Upper lobe of right lung (tissue), 1 donor: ENCODE measurements around the gene TANGO6. TPM values are rescaled to one million over a fixed set of nuclear protein-coding genes. Genes with fewer than 3 reads are reported as not detected.
"Not testable (repeated sequence)": the region's sequence is repeated elsewhere in the genome, so short reads cannot be mapped to it uniquely, and the experiment has no call there.

Experiments
- ATAC-seq: fragments of 200-7000 bp; cut with Tn5 transposase; one replicate; pipeline ENCODE4 v1.9.1; 2020; ENCODE audit warnings: mild to moderate bottlenecking, moderate library complexity
- DNase-seq: peaks from one replicate; pipeline ENCODE4 v3.0.0-alpha.2; 2020
- H3K27ac ChIP-seq: fragments of 200-600 bp; one replicate; pipeline ENCODE4 v1.8.0; 2022
- H3K27me3 ChIP-seq: fragments of 200-600 bp; one replicate; pipeline ENCODE4 v1.8.0; 2022; ENCODE audit warnings: mild to moderate bottlenecking
- H3K36me3 ChIP-seq: fragments of 200-600 bp; one replicate; pipeline ENCODE4 v1.8.0; 2022
- H3K4me1 ChIP-seq: fragments of 200-600 bp; one replicate; pipeline ENCODE4 v1.8.0; 2022
- H3K4me3 ChIP-seq: fragments of 200-600 bp; one replicate; pipeline ENCODE4 v1.8.0; 2022; ENCODE audit warnings: mild to moderate bottlenecking
- H3K9me3 ChIP-seq: fragments of 200-600 bp; one replicate; pipeline ENCODE4 v1.8.0; 2022
- intact Hi-C: fragments of 100-400 bp; cut with DNase I; formaldehyde crosslinking; loops from one replicate; pipeline ENCODE4 v1.11.0; 2022
- total RNA-seq: library from RNA; stranded (reverse); fragmentation: NEBNext Ultra II Directional; extraction: Animal tissue kit (Norgen Biotek cat#: 25700); gene quantifications from one replicate; pipeline ENCODE4 v1.2.1, GENCODE V29; 2021
- TF ChIP-seq, protein P1 (sequence below): fragments of 200-600 bp; IDR thresholded peaks from one replicate; pipeline ENCODE4 v1.8.0; 2022; ENCODE audit warnings: antibody characterized with exemption
- donor health status: DM: no; HTN: yes; CAD: no; lungs with severe emphysema.

The TANGO6 gene
- total RNA-seq, 1 donor from 2014 or later, result 19.1 TPM

DNA sequence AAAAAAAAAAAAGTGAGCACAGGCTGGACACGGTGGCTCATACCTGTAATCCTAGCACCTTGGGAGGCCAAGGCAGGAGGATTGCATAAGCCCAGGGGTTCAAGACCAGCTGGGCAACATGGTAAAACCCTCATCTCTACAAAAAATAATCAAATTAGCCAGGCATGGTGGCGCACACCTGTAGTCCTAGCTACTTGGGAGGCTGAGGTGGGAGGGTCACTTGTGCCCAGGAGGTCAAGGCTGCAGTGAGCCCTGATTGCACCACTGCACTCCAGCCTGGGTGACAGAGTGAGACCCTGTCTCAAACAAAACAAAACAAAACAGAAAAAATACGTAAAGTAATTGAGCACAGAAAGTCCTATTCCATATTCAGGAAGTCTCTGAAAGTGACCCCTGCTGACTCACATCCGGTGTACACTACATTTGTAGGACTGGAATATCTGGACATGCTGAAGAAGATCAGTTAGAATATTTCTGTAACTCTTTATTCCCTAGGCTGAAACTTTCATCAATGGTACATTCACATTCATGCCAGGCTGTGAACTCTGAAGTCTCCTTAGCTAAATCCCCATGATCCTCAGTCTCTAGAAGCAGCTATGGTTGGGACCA is 196.1 kb downstream of the TANGO6 start:
- Histone ChIP-seq H3K4me3 (no peak overlapping the region), H3K9me3 (no peaks in the 10 kb centered on the region), H3K27ac (no peak overlapping the region), H3K27me3 (no peaks in the 10 kb centered on the region), H3K36me3 (peaks cover 4% of the 10 kb centered on the region), H3K4me1 (no peaks in the 10 kb centered on the region)
- DNase-seq, result no peak
- ATAC-seq, result no peak
- intact Hi-C loops, result no loop called here
- TF ChIP-seq, protein P1, sequence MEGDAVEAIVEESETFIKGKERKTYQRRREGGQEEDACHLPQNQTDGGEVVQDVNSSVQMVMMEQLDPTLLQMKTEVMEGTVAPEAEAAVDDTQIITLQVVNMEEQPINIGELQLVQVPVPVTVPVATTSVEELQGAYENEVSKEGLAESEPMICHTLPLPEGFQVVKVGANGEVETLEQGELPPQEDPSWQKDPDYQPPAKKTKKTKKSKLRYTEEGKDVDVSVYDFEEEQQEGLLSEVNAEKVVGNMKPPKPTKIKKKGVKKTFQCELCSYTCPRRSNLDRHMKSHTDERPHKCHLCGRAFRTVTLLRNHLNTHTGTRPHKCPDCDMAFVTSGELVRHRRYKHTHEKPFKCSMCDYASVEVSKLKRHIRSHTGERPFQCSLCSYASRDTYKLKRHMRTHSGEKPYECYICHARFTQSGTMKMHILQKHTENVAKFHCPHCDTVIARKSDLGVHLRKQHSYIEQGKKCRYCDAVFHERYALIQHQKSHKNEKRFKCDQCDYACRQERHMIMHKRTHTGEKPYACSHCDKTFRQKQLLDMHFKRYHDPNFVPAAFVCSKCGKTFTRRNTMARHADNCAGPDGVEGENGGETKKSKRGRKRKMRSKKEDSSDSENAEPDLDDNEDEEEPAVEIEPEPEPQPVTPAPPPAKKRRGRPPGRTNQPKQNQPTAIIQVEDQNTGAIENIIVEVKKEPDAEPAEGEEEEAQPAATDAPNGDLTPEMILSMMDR, result no peak

DNA sequence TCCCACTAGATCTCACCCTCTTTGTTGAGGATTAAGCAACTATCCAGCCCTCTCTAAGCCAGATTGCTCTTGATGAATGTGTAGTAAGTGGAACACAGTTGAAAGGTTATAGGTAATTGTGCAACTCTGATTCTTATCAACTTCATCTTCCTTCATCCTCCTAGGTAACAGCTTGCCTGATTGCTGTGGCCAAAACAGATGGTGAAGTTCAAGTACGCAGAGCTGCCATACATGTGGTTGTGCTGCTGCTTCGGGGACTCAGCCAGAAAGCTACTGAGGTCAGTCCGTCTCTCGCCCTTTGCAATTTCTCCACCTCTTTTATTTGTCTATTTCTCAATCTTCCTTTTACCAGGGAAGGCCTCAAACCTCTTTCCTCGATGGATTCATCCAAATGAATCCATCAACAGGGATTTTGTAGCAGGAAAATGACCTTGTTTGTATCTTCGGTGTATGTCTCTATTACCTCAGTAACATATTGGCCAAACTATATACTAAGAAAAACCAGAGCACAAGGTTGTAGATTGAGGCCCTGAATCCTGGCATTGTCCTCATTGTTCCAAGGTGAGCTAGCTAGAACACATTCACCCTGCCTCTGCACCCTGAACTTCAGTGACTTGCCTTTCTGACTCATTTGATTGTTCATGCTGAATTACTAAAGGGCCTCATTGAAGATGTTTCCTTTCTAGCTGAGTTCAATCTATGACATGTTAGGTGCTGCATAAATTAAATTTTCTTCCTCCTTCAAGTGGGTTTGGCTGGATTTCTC is 197.0 kb downstream of the TANGO6 start:
- intact Hi-C loops, result no loop called here
- ATAC-seq, result peak; percentile 54
- Histone ChIP-seq H3K27ac (no peak overlapping the region), H3K36me3 (peaks cover 4% of the 10 kb centered on the region), H3K27me3 (no peaks in the 10 kb centered on the region), H3K9me3 (no peaks in the 10 kb centered on the region), H3K4me3 (no peak overlapping the region), H3K4me1 (no peaks in the 10 kb centered on the region)
- no peak for DNase-seq
- TF ChIP-seq, protein P1, result no peak

DNA sequence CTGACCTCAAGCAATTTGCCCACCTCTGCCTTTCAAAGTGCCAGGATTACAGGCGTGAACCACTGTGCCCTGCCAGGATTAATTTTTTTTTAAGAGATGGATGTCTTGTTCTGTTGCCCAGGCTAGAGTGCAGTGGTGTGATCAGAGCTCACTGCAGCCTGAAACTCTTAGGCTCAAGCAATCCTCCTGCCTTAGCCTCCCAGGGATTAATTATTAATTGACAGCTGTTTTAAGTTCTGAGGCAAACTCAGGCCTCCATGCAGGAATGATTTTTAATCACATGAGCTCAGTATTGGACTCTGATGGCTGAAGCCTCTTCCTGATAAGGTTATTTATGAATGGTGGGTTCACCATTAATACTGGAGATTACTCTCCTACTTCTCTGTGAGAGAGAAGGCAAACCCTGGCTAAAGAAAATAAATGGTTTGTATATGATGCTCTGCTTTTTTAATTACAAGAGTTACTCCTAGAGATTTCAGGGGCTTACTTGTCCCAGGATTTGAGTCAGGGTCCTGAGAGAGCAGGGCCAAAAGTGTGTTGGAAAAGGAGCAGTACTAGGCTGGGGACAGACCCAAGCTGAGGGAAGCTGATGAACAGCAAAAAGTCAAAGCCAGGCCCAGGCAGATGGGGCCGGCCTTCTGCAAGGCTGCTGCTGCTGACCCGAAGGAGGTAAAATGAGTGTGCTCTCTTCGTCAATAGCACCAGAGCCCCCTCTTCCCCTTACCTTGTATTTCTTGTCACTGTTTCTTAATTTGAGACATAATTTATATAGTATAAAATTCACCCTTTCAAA is 205.2 kb downstream of the TANGO6 start:
- TF ChIP-seq, protein P1, result no peak
- intact Hi-C loops, result no loop called here
- H3K27ac ChIP-seq, result no peak overlapping the region
- H3K27me3 ChIP-seq, result no peaks in the 10 kb centered on the region
- H3K36me3 ChIP-seq, result no peaks in the 10 kb centered on the region
- no peak overlapping the region for H3K4me3 ChIP-seq
- ATAC-seq (no peak), DNase-seq (no peak)
- no peaks in the 10 kb centered on the region for H3K4me1 ChIP-seq
- H3K9me3 ChIP-seq, result no peaks in the 10 kb centered on the region

DNA sequence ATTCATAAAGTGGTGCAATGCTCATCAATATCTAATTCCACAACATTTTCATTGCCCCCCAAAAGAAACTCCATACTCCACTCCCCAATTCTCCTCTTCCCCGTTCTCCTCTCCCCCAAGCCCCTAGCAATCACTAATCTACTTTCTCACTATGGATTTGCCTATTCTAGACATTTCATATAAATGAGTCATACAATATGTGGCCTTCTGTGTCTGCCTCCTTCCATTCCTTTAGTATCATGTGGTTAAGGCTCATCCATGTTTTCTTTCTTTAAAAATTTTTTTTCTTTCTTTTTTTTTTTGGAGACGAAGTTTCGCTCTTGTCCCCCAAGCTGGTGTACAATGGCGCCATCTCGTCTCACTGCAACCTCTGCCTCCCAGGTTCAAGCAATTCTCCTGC is 205.8 kb downstream of the TANGO6 start:
- DNase-seq (no peak), ATAC-seq (no peak)
- H3K9me3 ChIP-seq, result no peaks in the 10 kb centered on the region
- no peaks in the 10 kb centered on the region for H3K36me3 ChIP-seq
- no peaks in the 10 kb centered on the region for H3K4me1 ChIP-seq
- TF ChIP-seq, protein P1, result no peak
- no peaks in the 10 kb centered on the region for H3K27me3 ChIP-seq
- H3K27ac ChIP-seq, result no peak overlapping the region
- intact Hi-C loops, result no loop called here
- H3K4me3 ChIP-seq, result no peak overlapping the region

DNA sequence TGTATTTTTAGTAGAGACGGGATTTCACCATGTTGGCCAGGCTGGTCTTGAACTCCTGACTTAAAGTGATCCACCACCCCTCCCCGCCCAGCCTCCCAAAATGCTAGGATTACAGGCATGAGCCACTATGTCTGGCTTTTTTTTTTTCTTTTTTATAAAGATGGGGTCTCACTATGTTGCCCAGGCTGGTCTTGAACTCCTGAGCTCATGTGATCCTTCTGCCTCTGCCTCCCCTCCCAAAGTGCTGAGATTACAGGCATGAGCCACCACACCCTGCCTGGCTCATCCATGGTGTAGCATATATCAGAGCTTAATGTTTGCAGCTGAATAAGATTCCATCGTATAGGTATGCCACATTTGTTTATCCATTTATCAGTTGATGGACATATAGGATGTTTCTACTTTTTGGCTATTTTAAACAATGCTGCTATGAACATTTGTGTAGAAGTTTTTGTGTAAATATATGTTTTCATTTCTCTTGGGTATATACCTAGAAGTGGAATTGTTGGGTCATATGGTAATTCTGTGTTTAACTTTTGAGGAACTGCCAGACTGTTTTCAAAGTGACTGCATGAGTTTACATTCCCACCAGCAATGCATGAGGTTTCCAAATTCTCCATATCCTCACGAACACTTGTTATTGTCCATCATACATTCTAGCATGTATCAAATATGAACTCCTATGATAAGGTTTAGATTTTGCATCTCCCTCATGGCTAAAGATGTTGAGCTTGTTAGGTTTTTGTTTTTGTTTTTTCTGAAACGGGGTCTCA is 206.5 kb downstream of the TANGO6 start:
- TF ChIP-seq, protein P1, result no peak
- intact Hi-C loops, result no loop called here
- Histone ChIP-seq H3K9me3 (no peaks in the 10 kb centered on the region), H3K4me3 (no peak overlapping the region), H3K4me1 (no peaks in the 10 kb centered on the region), H3K27ac (no peak overlapping the region), H3K36me3 (no peaks in the 10 kb centered on the region), H3K27me3 (no peaks in the 10 kb centered on the region)
- DNase-seq (no peak), ATAC-seq (no peak)

DNA sequence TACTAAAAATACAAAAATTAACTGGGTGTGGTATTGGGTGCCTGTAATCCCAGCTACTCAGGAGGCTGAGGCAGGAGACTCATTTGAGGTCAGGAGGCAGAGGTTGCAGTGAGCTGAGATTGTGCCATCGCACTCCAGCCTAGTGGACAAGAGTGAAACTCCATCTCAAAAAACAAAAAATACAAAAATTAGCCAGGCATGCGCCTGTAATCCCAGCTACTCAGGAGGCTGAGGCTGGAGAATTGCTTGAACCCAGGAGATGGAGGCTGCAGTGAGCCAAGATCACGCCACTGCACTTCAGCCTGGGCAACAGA is 208.1 kb downstream of the TANGO6 start:
- H3K36me3 ChIP-seq, H3K4me1 ChIP-seq, intact Hi-C loops, H3K27me3 ChIP-seq, H3K4me3 ChIP-seq, H3K9me3 ChIP-seq, DNase-seq, H3K27ac ChIP-seq, ATAC-seq: not testable (repeated sequence)
